ENCODE measurements around the gene PI16.
"Not testable (repeated sequence)": the region's sequence is repeated elsewhere in the genome, so short reads cannot be mapped to it uniquely, and the experiment has no call there.

PI16 gene

GRCh38 chr6:36937896-36938295 lies 16.6 kb upstream of the PI16 start:
- H3K9ac ChIP-seq (ENCODE audit: low read depth, low read length, poor library complexity), result no peak overlapping the region
- H3K23ac ChIP-seq (ENCODE audit: low read depth, low read length, poor library complexity), result no peak overlapping the region
- no peaks in the 10 kb centered on the region for H3K36me3 ChIP-seq (replicated peaks in 1 of 2; ENCODE audit: control insufficient read depth in 2 of 2, insufficient read depth in 2 of 2, low read length in 2 of 2)
- no peak overlapping the region for H2BK12ac ChIP-seq (ENCODE audit: low read length)
- no peak overlapping the region for H3K4me3 ChIP-seq (ENCODE audit: low read length in 2 of 2)
- DNase-seq (ENCODE audit: low spot score), result no peak
- H3K18ac ChIP-seq (ENCODE audit: low read length), result no peak overlapping the region
- peaks cover 0 to 6% of the 10 kb centered on the region in 2 donors for H3K9me3 ChIP-seq (replicated peaks in 1 of 2; ENCODE audit: control insufficient read depth in 2 of 2, insufficient read depth in 1 of 2, low read depth in 1 of 2, low read length in 2 of 2)
- no peak overlapping the region for H3K14ac ChIP-seq (ENCODE audit: low read length)
- H3K79me1 ChIP-seq (ENCODE audit: low read depth, low read length), result no peaks in the 10 kb centered on the region
- peaks cover 0 to 3% of the 10 kb centered on the region in 2 donors for H3K4me1 ChIP-seq (ENCODE audit: control insufficient read depth in 2 of 2, insufficient read depth in 1 of 2, low read depth in 1 of 2, low read length in 2 of 2)
- no peak overlapping the region for H2AK5ac ChIP-seq (ENCODE audit: low read depth, low read length)
- H4K8ac ChIP-seq (ENCODE audit: low read depth, low read length), result no peak overlapping the region
- no peak overlapping the region for H3K27ac ChIP-seq (replicated peaks; ENCODE audit: low read length)
- H3K4me2 ChIP-seq (ENCODE audit: insufficient read depth, low read length, poor library complexity, severe bottlenecking), result no peak overlapping the region
- peaks cover 0 to 7% (median 0%) of the 10 kb centered on the region in 3 experiments for H3K27me3 ChIP-seq (ENCODE audit: control insufficient read depth in 3 of 3, insufficient read depth in 3 of 3, low read depth in 1 of 3, low read length in 3 of 3)
- H3K4ac ChIP-seq (ENCODE audit: low read length), result no peak overlapping the region
- no CpG with 5 or more reads among the region's 6 CpGs for WGBS, 2 donors (ENCODE audit: extremely low coverage in 2 of 2, insufficient read length in 2 of 2, insufficient replicate concordance in 1 of 2)
- no peak overlapping the region for H2BK15ac ChIP-seq (ENCODE audit: low read length)
- H2AFZ ChIP-seq (ENCODE audit: low read length), result no peak overlapping the region
- no peak overlapping the region for H4K91ac ChIP-seq (ENCODE audit: low read depth, low read length, poor library complexity)
- no peak overlapping the region for H2BK120ac ChIP-seq (ENCODE audit: low read depth, low read length)
- H2BK5ac ChIP-seq (ENCODE audit: low read length), result no peak overlapping the region

- H2BK5ac ChIP-seq (ENCODE audit: low read length), result no peak overlapping the region
- no peak overlapping the region for H2AK5ac ChIP-seq (ENCODE audit: low read depth, low read length)
- H4K91ac ChIP-seq (ENCODE audit: low read depth, low read length, poor library complexity), result no peak overlapping the region
- no peak overlapping the region for H3K23ac ChIP-seq (ENCODE audit: low read depth, low read length, poor library complexity)
- no CpG with 5 or more reads among the region's 4 CpGs for WGBS, 2 donors (ENCODE audit: extremely low coverage in 2 of 2, insufficient read length in 2 of 2, insufficient replicate concordance in 1 of 2)
- no peak overlapping the region for H2AFZ ChIP-seq (ENCODE audit: low read length)
- H3K14ac ChIP-seq (ENCODE audit: low read length), result no peak overlapping the region
- no peaks in the 10 kb centered on the region for H3K36me3 ChIP-seq (replicated peaks in 1 of 2; ENCODE audit: control insufficient read depth in 2 of 2, insufficient read depth in 2 of 2, low read length in 2 of 2)
- H3K4me3 ChIP-seq (ENCODE audit: low read length in 2 of 2), result no peak overlapping the region
- H3K4ac ChIP-seq (ENCODE audit: low read length), result no peak overlapping the region
- DNase-seq (ENCODE audit: low spot score), result no peak
- H4K8ac ChIP-seq (ENCODE audit: low read depth, low read length), result no peak overlapping the region
- H3K18ac ChIP-seq (ENCODE audit: low read length), result no peak overlapping the region
- H3K4me2 ChIP-seq (ENCODE audit: insufficient read depth, low read length, poor library complexity, severe bottlenecking), result no peak overlapping the region
- H3K9ac ChIP-seq (ENCODE audit: low read depth, low read length, poor library complexity), result no peak overlapping the region
- H3K9me3 ChIP-seq (replicated peaks in 1 of 2; ENCODE audit: control insufficient read depth in 2 of 2, insufficient read depth in 1 of 2, low read depth in 1 of 2, low read length in 2 of 2), result peaks cover 0 to 6% of the 10 kb centered on the region in 2 donors
- no peak overlapping the region for H2BK15ac ChIP-seq (ENCODE audit: low read length)
- H3K27me3 ChIP-seq (ENCODE audit: control insufficient read depth in 3 of 3, insufficient read depth in 3 of 3, low read depth in 1 of 3, low read length in 3 of 3), result peaks cover 0 to 7% (median 0%) of the 10 kb centered on the region in 3 experiments
- no peak overlapping the region for H2BK120ac ChIP-seq (ENCODE audit: low read depth, low read length)
- H3K27ac ChIP-seq (replicated peaks; ENCODE audit: low read length), result no peak overlapping the region
- no peak overlapping the region for H2BK12ac ChIP-seq (ENCODE audit: low read length)
- H3K79me1 ChIP-seq (ENCODE audit: low read depth, low read length), result no peaks in the 10 kb centered on the region
- peaks cover 0 to 3% of the 10 kb centered on the region in 2 donors for H3K4me1 ChIP-seq (ENCODE audit: control insufficient read depth in 2 of 2, insufficient read depth in 1 of 2, low read depth in 1 of 2, low read length in 2 of 2)
Observed at GRCh38 chr6:36938536-36938935, 16.0 kb upstream of the PI16 start.

- H2BK12ac ChIP-seq (ENCODE audit: low read length); H3K27me3 ChIP-seq (ENCODE audit: control insufficient read depth in 3 of 3, insufficient read depth in 3 of 3, low read depth in 1 of 3, low read length in 3 of 3); H4K8ac ChIP-seq (ENCODE audit: low read depth, low read length); H3K27ac ChIP-seq (replicated peaks; ENCODE audit: low read length); H2AFZ ChIP-seq (ENCODE audit: low read length); H3K14ac ChIP-seq (ENCODE audit: low read length); H3K18ac ChIP-seq (ENCODE audit: low read length); H3K9ac ChIP-seq (ENCODE audit: low read depth, low read length, poor library complexity); H2BK120ac ChIP-seq (ENCODE audit: low read depth, low read length); H3K4me2 ChIP-seq (ENCODE audit: insufficient read depth, low read length, poor library complexity, severe bottlenecking); H2AK5ac ChIP-seq (ENCODE audit: low read depth, low read length); H3K4me1 ChIP-seq (ENCODE audit: control insufficient read depth in 2 of 2, insufficient read depth in 1 of 2, low read depth in 1 of 2, low read length in 2 of 2); H3K36me3 ChIP-seq (replicated peaks in 1 of 2; ENCODE audit: control insufficient read depth in 2 of 2, insufficient read depth in 2 of 2, low read length in 2 of 2); H3K23ac ChIP-seq (ENCODE audit: low read depth, low read length, poor library complexity); H3K9me3 ChIP-seq (replicated peaks in 1 of 2; ENCODE audit: control insufficient read depth in 2 of 2, insufficient read depth in 1 of 2, low read depth in 1 of 2, low read length in 2 of 2); H3K4me3 ChIP-seq (ENCODE audit: low read length in 2 of 2); H4K91ac ChIP-seq (ENCODE audit: low read depth, low read length, poor library complexity); DNase-seq (ENCODE audit: low spot score); H3K79me1 ChIP-seq (ENCODE audit: low read depth, low read length); H2BK15ac ChIP-seq (ENCODE audit: low read length); H3K4ac ChIP-seq (ENCODE audit: low read length): not testable (repeated sequence)
- peak overlapping the region; percentile 53 for H2BK5ac ChIP-seq (ENCODE audit: low read length)
- no CpG with 5 or more reads among the region's 5 CpGs for WGBS, 2 donors (ENCODE audit: extremely low coverage in 2 of 2, insufficient read length in 2 of 2, insufficient replicate concordance in 1 of 2)
Observed at GRCh38 chr6:36939005-36939404, 15.5 kb upstream of the PI16 start.

- H2AK5ac ChIP-seq (ENCODE audit: low read depth, low read length), result no peak overlapping the region
- no peak overlapping the region for H2AFZ ChIP-seq (ENCODE audit: low read length)
- H3K4me2 ChIP-seq (ENCODE audit: insufficient read depth, low read length, poor library complexity, severe bottlenecking), result no peak overlapping the region
- H4K8ac ChIP-seq (ENCODE audit: low read depth, low read length), result no peak overlapping the region
- H3K27ac ChIP-seq (replicated peaks; ENCODE audit: low read length), result no peak overlapping the region
- H4K91ac ChIP-seq (ENCODE audit: low read depth, low read length, poor library complexity), result no peak overlapping the region
- no peak overlapping the region for H2BK12ac ChIP-seq (ENCODE audit: low read length)
- no peak overlapping the region for H3K18ac ChIP-seq (ENCODE audit: low read length)
- H3K14ac ChIP-seq (ENCODE audit: low read length), result no peak overlapping the region
- H3K4me3 ChIP-seq (ENCODE audit: low read length in 2 of 2), result no peak overlapping the region
- H2BK15ac ChIP-seq (ENCODE audit: low read length), result no peak overlapping the region
- H3K4me1 ChIP-seq (ENCODE audit: control insufficient read depth in 2 of 2, insufficient read depth in 1 of 2, low read depth in 1 of 2, low read length in 2 of 2), result peaks cover 0 to 3% of the 10 kb centered on the region in 2 donors
- no peak for DNase-seq (ENCODE audit: low spot score)
- H3K79me1 ChIP-seq (ENCODE audit: low read depth, low read length), result no peaks in the 10 kb centered on the region
- no CpG with 5 or more reads among the region's 10 CpGs for WGBS, 2 donors (ENCODE audit: extremely low coverage in 2 of 2, insufficient read length in 2 of 2, insufficient replicate concordance in 1 of 2)
- H3K27me3 ChIP-seq (ENCODE audit: control insufficient read depth in 3 of 3, insufficient read depth in 3 of 3, low read depth in 1 of 3, low read length in 3 of 3), result peaks cover 0 to 7% (median 0%) of the 10 kb centered on the region in 3 experiments
- no peak overlapping the region for H2BK5ac ChIP-seq (ENCODE audit: low read length)
- no peaks in the 10 kb centered on the region for H3K36me3 ChIP-seq (replicated peaks in 1 of 2; ENCODE audit: control insufficient read depth in 2 of 2, insufficient read depth in 2 of 2, low read length in 2 of 2)
- H3K23ac ChIP-seq (ENCODE audit: low read depth, low read length, poor library complexity), result no peak overlapping the region
- H2BK120ac ChIP-seq (ENCODE audit: low read depth, low read length), result no peak overlapping the region
- H3K4ac ChIP-seq (ENCODE audit: low read length), result no peak overlapping the region
- H3K9me3 ChIP-seq (replicated peaks in 1 of 2; ENCODE audit: control insufficient read depth in 2 of 2, insufficient read depth in 1 of 2, low read depth in 1 of 2, low read length in 2 of 2), result peaks cover 0 to 6% of the 10 kb centered on the region in 2 donors
- no peak overlapping the region for H3K9ac ChIP-seq (ENCODE audit: low read depth, low read length, poor library complexity)
Observed at GRCh38 chr6:36940027-36940426, 14.5 kb upstream of the PI16 start.

Measured in neuronal stem cell (in vitro differentiated cells).